ENCODE measurements around the gene MAG. TPM values are rescaled to one million over a fixed set of nuclear protein-coding genes. Genes with fewer than 3 reads are reported as not detected.
A peak's percentile ranks its signal among the peaks of the same experiment; 100 is the strongest.

Gene MAG
- total and polyA plus RNA-seq, 10 of the 15 experiments (the other 5 are each of a cell fraction or from before 2014, with no cell fraction given) = 0.03 to 0.82 (median 0.17) TPM; not detected in 2

GRCh38 chr19:35352448-35353304 lies 60.7 kb downstream of the MAG start (continued):
- TF ChIP-seq RELB (IDR thresholded peaks at IDR 0.05; ENCODE audit: low read depth) (peak; percentile 58; the same call in 1 of the 2 replicates), LARP7 (IDR thresholded peaks at IDR 0.05) (peak; percentile 70), CBFB (IDR thresholded peaks at IDR 0.05; ENCODE audit: low read depth) (no peak), ZBTB33 (IDR thresholded peaks at IDR 0.05) (no peak), ATF7 (IDR thresholded peaks at IDR 0.05; ENCODE audit: low read depth) (peak; percentile 43; the same call in 1 of the 2 replicates), SMAD5 (IDR thresholded peaks at IDR 0.05; ENCODE audit: low read depth) (no peak), ZNF384 (IDR thresholded peaks at IDR 0.05; ENCODE audit: borderline replicate concordance, low read depth, low read length) (no peak), MTA2 (IDR thresholded peaks at IDR 0.05; ENCODE audit: low read depth) (peak; percentile 24; the same call in 1 of the 2 replicates), NRF1 (conservative IDR thresholded peaks at IDR 0.05; ENCODE audit: low read depth, low read length) (no peak), MEF2B (IDR thresholded peaks at IDR 0.05; ENCODE audit: partially characterized antibody, poor library complexity, severe bottlenecking) (peak; percentile 83), CHD1 (IDR thresholded peaks at IDR 0.05; ENCODE audit: low read depth, low read length) (no peak), MEF2A (IDR thresholded peaks at IDR 0.05; ENCODE audit: insufficient read depth, low read depth, low read length) (peak; percentile 60; the same call in 1 of the 2 replicates), BMI1 (IDR thresholded peaks at IDR 0.05; ENCODE audit: borderline replicate concordance) (no peak), GABPA (IDR thresholded peaks at IDR 0.05; ENCODE audit: low read depth) (no peak), PBX3 (IDR thresholded peaks at IDR 0.05; ENCODE audit: insufficient replicate concordance, low read depth, low read length) (no peak), TCF7 (IDR thresholded peaks at IDR 0.05; ENCODE audit: borderline replicate concordance) (no peak), STAT3 (IDR thresholded peaks at IDR 0.05; ENCODE audit: low read depth, low read length) (no peak), RELA (IDR thresholded peaks at IDR 0.05; ENCODE audit: borderline replicate concordance, partially characterized antibody) (no peak), STAT1 (conservative IDR thresholded peaks at IDR 0.05) (peak; percentile 79; the same call in 1 of the 2 replicates), SIX5 (IDR thresholded peaks at IDR 0.05; ENCODE audit: low read depth, low read length, severe bottlenecking) (no peak)
- TF ChIP-seq, protein P1, sequence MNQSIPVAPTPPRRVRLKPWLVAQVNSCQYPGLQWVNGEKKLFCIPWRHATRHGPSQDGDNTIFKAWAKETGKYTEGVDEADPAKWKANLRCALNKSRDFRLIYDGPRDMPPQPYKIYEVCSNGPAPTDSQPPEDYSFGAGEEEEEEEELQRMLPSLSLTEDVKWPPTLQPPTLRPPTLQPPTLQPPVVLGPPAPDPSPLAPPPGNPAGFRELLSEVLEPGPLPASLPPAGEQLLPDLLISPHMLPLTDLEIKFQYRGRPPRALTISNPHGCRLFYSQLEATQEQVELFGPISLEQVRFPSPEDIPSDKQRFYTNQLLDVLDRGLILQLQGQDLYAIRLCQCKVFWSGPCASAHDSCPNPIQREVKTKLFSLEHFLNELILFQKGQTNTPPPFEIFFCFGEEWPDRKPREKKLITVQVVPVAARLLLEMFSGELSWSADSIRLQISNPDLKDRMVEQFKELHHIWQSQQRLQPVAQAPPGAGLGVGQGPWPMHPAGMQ (IDR thresholded peaks at IDR 0.05; ENCODE audit: borderline replicate concordance) = no peak
- TF ChIP-seq, protein P2, sequence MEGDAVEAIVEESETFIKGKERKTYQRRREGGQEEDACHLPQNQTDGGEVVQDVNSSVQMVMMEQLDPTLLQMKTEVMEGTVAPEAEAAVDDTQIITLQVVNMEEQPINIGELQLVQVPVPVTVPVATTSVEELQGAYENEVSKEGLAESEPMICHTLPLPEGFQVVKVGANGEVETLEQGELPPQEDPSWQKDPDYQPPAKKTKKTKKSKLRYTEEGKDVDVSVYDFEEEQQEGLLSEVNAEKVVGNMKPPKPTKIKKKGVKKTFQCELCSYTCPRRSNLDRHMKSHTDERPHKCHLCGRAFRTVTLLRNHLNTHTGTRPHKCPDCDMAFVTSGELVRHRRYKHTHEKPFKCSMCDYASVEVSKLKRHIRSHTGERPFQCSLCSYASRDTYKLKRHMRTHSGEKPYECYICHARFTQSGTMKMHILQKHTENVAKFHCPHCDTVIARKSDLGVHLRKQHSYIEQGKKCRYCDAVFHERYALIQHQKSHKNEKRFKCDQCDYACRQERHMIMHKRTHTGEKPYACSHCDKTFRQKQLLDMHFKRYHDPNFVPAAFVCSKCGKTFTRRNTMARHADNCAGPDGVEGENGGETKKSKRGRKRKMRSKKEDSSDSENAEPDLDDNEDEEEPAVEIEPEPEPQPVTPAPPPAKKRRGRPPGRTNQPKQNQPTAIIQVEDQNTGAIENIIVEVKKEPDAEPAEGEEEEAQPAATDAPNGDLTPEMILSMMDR (IDR thresholded peaks at IDR 0.05 in 2 of 3, conservative IDR thresholded peaks at IDR 0.05 in 1 of 3; ENCODE audit: control insufficient read depth in 2 of 3, extremely low read depth in 1 of 3, insufficient read depth in 1 of 3, low read depth in 3 of 3, low read length in 3 of 3) = peak; percentile 82 to 95 (median 86); a peak in 5 of 6 replicates

Data from GM12878 (cell line).